Mucosa of stomach (tissue), 1 donor: ENCODE measurements around the gene IFRD2.

Source experiments
- H3K27me3 ChIP-seq: one replicate; pipeline ENCODE4 v1.7.0; 2013; ENCODE audit warnings: mild to moderate bottlenecking, low read length; ENCODE audit not compliant: control insufficient read depth, insufficient read depth
- H3K36me3 ChIP-seq: one replicate; pipeline ENCODE4 v1.7.0; 2013; ENCODE audit warnings: low read length; ENCODE audit not compliant: control insufficient read depth, insufficient read depth
- H3K4me1 ChIP-seq: one replicate; pipeline ENCODE4 v1.7.0; 2013; ENCODE audit warnings: mild to moderate bottlenecking, low read length; ENCODE audit not compliant: control insufficient read depth, insufficient read depth
- H3K4me3 ChIP-seq: one replicate; pipeline ENCODE4 v1.7.0; 2013; ENCODE audit warnings: low read length
- H3K9ac ChIP-seq: one replicate; pipeline ENCODE4 v1.7.0; 2013; ENCODE audit warnings: mild to moderate bottlenecking, low read length, moderate library complexity
- H3K9me3 ChIP-seq: one replicate; pipeline ENCODE4 v1.7.0; 2013; ENCODE audit warnings: mild to moderate bottlenecking, low read length, moderate library complexity; ENCODE audit not compliant: control insufficient read depth
- donor health status: Pancreatic carcinoma.

The IFRD2 gene

GRCh38 chr3:50271314-50271936 lies 20.8 kb downstream of the IFRD2 start:
- H3K9ac ChIP-seq: peak overlapping the region; percentile 90
- no peaks in the 10 kb centered on the region for H3K9me3 ChIP-seq
- H3K4me1 ChIP-seq: peaks cover 68% of the 10 kb centered on the region
- H3K36me3 ChIP-seq: no peaks in the 10 kb centered on the region
- peaks cover 4% of the 10 kb centered on the region for H3K27me3 ChIP-seq
- H3K4me3 ChIP-seq: no peak overlapping the region

GRCh38 chr3:50270422-50271224 lies 21.6 kb downstream of the IFRD2 start:
- Histone ChIP-seq H3K9me3 (no peaks in the 10 kb centered on the region), H3K9ac (peak overlapping the region; percentile 90), H3K27me3 (no peaks in the 10 kb centered on the region), H3K36me3 (no peaks in the 10 kb centered on the region), H3K4me3 (peak overlapping the region; percentile 71), H3K4me1 (peaks cover 76% of the 10 kb centered on the region)

GRCh38 chr3:50269977-50270413 lies 22.2 kb downstream of the IFRD2 start:
- H3K36me3 ChIP-seq: no peaks in the 10 kb centered on the region
- H3K9me3 ChIP-seq: no peaks in the 10 kb centered on the region
- H3K4me1 ChIP-seq: peaks cover 82% of the 10 kb centered on the region
- peak overlapping the region; percentile 71 for H3K4me3 ChIP-seq
- H3K9ac ChIP-seq: peak overlapping the region; percentile 90
- H3K27me3 ChIP-seq: no peaks in the 10 kb centered on the region

GRCh38 chr3:50269460-50269859 lies 22.8 kb downstream of the IFRD2 start:
- H3K4me3 ChIP-seq: peak overlapping the region; percentile 71

GRCh38 chr3:50268703-50269451 lies 23.4 kb downstream of the IFRD2 start, which contains the start of gene SEMA3B:
Gene SEMA3B, plus strand, starts transcription at chr3:50269147. Its CDS starts 94 bp downstream, at chr3:50269241.
- Histone ChIP-seq H3K4me1 (peaks cover 83% of the 10 kb centered on the region), H3K9ac (peak within 1 kb of the TSS; percentile 93)

More at GRCh38 chr3:50269460-50269859, 22.8 kb downstream of the IFRD2 start:
- peak overlapping the region; percentile 90 for H3K9ac ChIP-seq
- H3K36me3 ChIP-seq: no peaks in the 10 kb centered on the region
- H3K4me1 ChIP-seq: peaks cover 84% of the 10 kb centered on the region
- H3K9me3 ChIP-seq: no peaks in the 10 kb centered on the region
- H3K27me3 ChIP-seq: no peaks in the 10 kb centered on the region

GRCh38 chr3:50268276-50268675 lies 24.0 kb downstream of the IFRD2 start:
- H3K4me1 ChIP-seq: peaks cover 81% of the 10 kb centered on the region
- H3K27me3 ChIP-seq: no peaks in the 10 kb centered on the region
- peak overlapping the region; percentile 66 for H3K4me3 ChIP-seq
- no peaks in the 10 kb centered on the region for H3K36me3 ChIP-seq
- H3K9me3 ChIP-seq: no peaks in the 10 kb centered on the region
- H3K9ac ChIP-seq: peak overlapping the region; percentile 93

More at GRCh38 chr3:50268703-50269451, 23.4 kb downstream of the IFRD2 start, which contains the start of gene SEMA3B:
- Histone ChIP-seq H3K27me3 (no peaks in the 10 kb centered on the region), H3K4me3 (peak within 1 kb of the TSS; percentile 71), H3K36me3 (no peaks in the 10 kb centered on the region), H3K9me3 (no peaks in the 10 kb centered on the region)

- H3K4me1 ChIP-seq: peaks cover 77% of the 10 kb centered on the region
- H3K9me3 ChIP-seq: no peaks in the 10 kb centered on the region
- peak overlapping the region; percentile 93 for H3K9ac ChIP-seq
- H3K4me3 ChIP-seq: peak overlapping the region; percentile 66
- no peaks in the 10 kb centered on the region for H3K27me3 ChIP-seq
- H3K36me3 ChIP-seq: no peaks in the 10 kb centered on the region
Measured at GRCh38 chr3:50267280-50267913, 24.8 kb downstream of the IFRD2 start.

GRCh38 chr3:50266836-50267235 lies 25.4 kb downstream of the IFRD2 start:
- Histone ChIP-seq H3K36me3 (no peaks in the 10 kb centered on the region), H3K4me1 (peaks cover 77% of the 10 kb centered on the region), H3K9ac (peak overlapping the region; percentile 93)

GRCh38 chr3:50266017-50266416 lies 26.2 kb downstream of the IFRD2 start:
- Histone ChIP-seq H3K4me3 (no peak overlapping the region), H3K9ac (peak overlapping the region; percentile 93)

More at GRCh38 chr3:50266836-50267235, 25.4 kb downstream of the IFRD2 start:
- no peaks in the 10 kb centered on the region for H3K27me3 ChIP-seq
- no peaks in the 10 kb centered on the region for H3K9me3 ChIP-seq
- peak overlapping the region; percentile 66 for H3K4me3 ChIP-seq

GRCh38 chr3:50265571-50265970 lies 26.7 kb downstream of the IFRD2 start:
- no peaks in the 10 kb centered on the region for H3K9me3 ChIP-seq
- no peaks in the 10 kb centered on the region for H3K36me3 ChIP-seq
- H3K4me1 ChIP-seq: peaks cover 73% of the 10 kb centered on the region
- peak overlapping the region; percentile 93 for H3K9ac ChIP-seq
- no peak overlapping the region for H3K4me3 ChIP-seq
- H3K27me3 ChIP-seq: no peaks in the 10 kb centered on the region

More at GRCh38 chr3:50266017-50266416, 26.2 kb downstream of the IFRD2 start:
- no peaks in the 10 kb centered on the region for H3K9me3 ChIP-seq
- no peaks in the 10 kb centered on the region for H3K36me3 ChIP-seq
- H3K4me1 ChIP-seq: peaks cover 73% of the 10 kb centered on the region
- H3K27me3 ChIP-seq: no peaks in the 10 kb centered on the region

GRCh38 chr3:50264964-50265485 lies 27.2 kb downstream of the IFRD2 start:
- Histone ChIP-seq H3K27me3 (no peaks in the 10 kb centered on the region), H3K9ac (peak overlapping the region; percentile 65), H3K9me3 (no peaks in the 10 kb centered on the region), H3K36me3 (no peaks in the 10 kb centered on the region), H3K4me3 (no peak overlapping the region), H3K4me1 (peaks cover 73% of the 10 kb centered on the region)
